ENCODE measurements around the gene USP40.

DNA sequence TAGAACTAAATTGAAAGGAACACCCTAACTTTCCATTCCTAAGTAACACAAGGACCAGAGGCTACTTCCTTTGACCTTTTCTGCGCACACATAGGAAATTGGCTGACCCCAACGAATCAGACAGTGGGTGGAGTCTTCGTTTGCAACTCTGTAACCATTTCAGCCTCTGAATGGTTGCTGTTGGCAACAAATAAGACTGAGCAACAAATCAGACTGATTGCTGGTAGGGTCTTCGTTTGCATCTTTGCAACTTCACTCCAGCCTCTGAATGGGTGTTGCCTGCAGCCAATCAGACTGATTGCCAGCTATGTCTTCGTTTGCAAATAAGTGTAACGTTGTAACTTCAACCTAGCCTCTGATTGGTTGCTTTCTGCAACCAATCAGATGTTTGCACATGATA lies 34.6 kb downstream of the USP40 start:
- TF ChIP-seq, protein P1, sequence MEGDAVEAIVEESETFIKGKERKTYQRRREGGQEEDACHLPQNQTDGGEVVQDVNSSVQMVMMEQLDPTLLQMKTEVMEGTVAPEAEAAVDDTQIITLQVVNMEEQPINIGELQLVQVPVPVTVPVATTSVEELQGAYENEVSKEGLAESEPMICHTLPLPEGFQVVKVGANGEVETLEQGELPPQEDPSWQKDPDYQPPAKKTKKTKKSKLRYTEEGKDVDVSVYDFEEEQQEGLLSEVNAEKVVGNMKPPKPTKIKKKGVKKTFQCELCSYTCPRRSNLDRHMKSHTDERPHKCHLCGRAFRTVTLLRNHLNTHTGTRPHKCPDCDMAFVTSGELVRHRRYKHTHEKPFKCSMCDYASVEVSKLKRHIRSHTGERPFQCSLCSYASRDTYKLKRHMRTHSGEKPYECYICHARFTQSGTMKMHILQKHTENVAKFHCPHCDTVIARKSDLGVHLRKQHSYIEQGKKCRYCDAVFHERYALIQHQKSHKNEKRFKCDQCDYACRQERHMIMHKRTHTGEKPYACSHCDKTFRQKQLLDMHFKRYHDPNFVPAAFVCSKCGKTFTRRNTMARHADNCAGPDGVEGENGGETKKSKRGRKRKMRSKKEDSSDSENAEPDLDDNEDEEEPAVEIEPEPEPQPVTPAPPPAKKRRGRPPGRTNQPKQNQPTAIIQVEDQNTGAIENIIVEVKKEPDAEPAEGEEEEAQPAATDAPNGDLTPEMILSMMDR (IDR thresholded peaks at IDR 0.05): no peak
- TF ChIP-seq POLR2A (IDR thresholded peaks at IDR 0.05; ENCODE audit: low read depth) (no peak), EP300 (IDR thresholded peaks at IDR 0.05) (no peak)

All from esophagus muscularis mucosa (tissue), 4 donors.